Stimulated activated naive CD8-positive, alpha-beta T cell treated with anti-CD3 and anti-CD28 coated beads, Interleukin-15, Interleukin-2, amounts not matched to agents 100 U/mL and 50 U/mL, for 24 hours (primary cell): ENCODE data around the gene PTPRT.

ENCODE experiments used
- ATAC-seq: fragments of 150-1000 bp; cut with Tn5 transposase; one replicate; pipeline ENCODE4 v1.10.0; 2021
- DNase-seq: peaks from one replicate; pipeline ENCODE4 v3.0.0; 2021

PTPRT gene

GRCh38 chr20:42611889-42612837 is 577.5 kb downstream of the PTPRT start:
- ATAC-seq (no peak), DNase-seq (no peak)

GRCh38 chr20:42611423-42611822 is 578.3 kb downstream of the PTPRT start:
- DNase-seq: no peak
- no peak for ATAC-seq

GRCh38 chr20:42610070-42610469 is 579.6 kb downstream of the PTPRT start:
- no peak for DNase-seq
- no peak for ATAC-seq

- ATAC-seq: no peak
- no peak for DNase-seq
Measured at GRCh38 chr20:42609618-42610017, 580.1 kb downstream of the PTPRT start.

- DNase-seq (no peak), ATAC-seq (no peak)
Measured at GRCh38 chr20:42604998-42605956, 584.4 kb downstream of the PTPRT start.

GRCh38 chr20:42603655-42604054 is 586.1 kb downstream of the PTPRT start:
- ATAC-seq: no peak
- no peak for DNase-seq

GRCh38 chr20:42598581-42598980 is 591.1 kb downstream of the PTPRT start:
- DNase-seq (no peak), ATAC-seq (no peak)

- no peak for ATAC-seq
- DNase-seq: no peak
Measured at GRCh38 chr20:42595625-42596024, 594.1 kb downstream of the PTPRT start.

- ATAC-seq: no peak
- DNase-seq: no peak
Measured at GRCh38 chr20:42594659-42595058, 595.0 kb downstream of the PTPRT start.

- DNase-seq (no peak), ATAC-seq (no peak)
Measured at GRCh38 chr20:42594011-42594410, 595.7 kb downstream of the PTPRT start.

- DNase-seq (no peak), ATAC-seq (no peak)
Measured at GRCh38 chr20:42589976-42590639, 599.6 kb downstream of the PTPRT start.

GRCh38 chr20:42588847-42589246 is 600.9 kb downstream of the PTPRT start:
- ATAC-seq (no peak), DNase-seq (no peak)

- ATAC-seq (no peak), DNase-seq (no peak)
Measured at GRCh38 chr20:42587427-42587826, 602.3 kb downstream of the PTPRT start.

- ATAC-seq (no peak), DNase-seq (no peak)
Measured at GRCh38 chr20:42581311-42581710, 608.4 kb downstream of the PTPRT start.

- DNase-seq: no peak
- ATAC-seq: no peak
Measured at GRCh38 chr20:42576167-42576566, 613.5 kb downstream of the PTPRT start.

- ATAC-seq (no peak), DNase-seq (no peak)
Measured at GRCh38 chr20:42572320-42573016, 617.2 kb downstream of the PTPRT start.

GRCh38 chr20:42567409-42567808 is 622.3 kb downstream of the PTPRT start:
- no peak for ATAC-seq
- no peak for DNase-seq

- ATAC-seq: no peak
- no peak for DNase-seq
Measured at GRCh38 chr20:42565235-42565995, 624.3 kb downstream of the PTPRT start.

GRCh38 chr20:42559665-42560064 is 630.0 kb downstream of the PTPRT start:
- no peak for DNase-seq
- no peak for ATAC-seq

GRCh38 chr20:42556575-42556974 is 633.1 kb downstream of the PTPRT start:
- no peak for DNase-seq
- ATAC-seq: no peak

GRCh38 chr20:42553374-42553773 is 636.3 kb downstream of the PTPRT start:
- DNase-seq: no peak
- no peak for ATAC-seq
